Measurements from ENCODE around the gene BET1. TPM values are rescaled to one million over a fixed set of nuclear protein-coding genes. Genes with fewer than 3 reads are reported as not detected.
"Not testable (repeated sequence)": the region's sequence is repeated elsewhere in the genome, so short reads cannot be mapped to it uniquely, and the experiment has no call there.

BET1 gene, protein sequence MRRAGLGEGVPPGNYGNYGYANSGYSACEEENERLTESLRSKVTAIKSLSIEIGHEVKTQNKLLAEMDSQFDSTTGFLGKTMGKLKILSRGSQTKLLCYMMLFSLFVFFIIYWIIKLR
- 30.6 and 32.4 TPM in 2 replicates for total RNA-seq

DNA sequence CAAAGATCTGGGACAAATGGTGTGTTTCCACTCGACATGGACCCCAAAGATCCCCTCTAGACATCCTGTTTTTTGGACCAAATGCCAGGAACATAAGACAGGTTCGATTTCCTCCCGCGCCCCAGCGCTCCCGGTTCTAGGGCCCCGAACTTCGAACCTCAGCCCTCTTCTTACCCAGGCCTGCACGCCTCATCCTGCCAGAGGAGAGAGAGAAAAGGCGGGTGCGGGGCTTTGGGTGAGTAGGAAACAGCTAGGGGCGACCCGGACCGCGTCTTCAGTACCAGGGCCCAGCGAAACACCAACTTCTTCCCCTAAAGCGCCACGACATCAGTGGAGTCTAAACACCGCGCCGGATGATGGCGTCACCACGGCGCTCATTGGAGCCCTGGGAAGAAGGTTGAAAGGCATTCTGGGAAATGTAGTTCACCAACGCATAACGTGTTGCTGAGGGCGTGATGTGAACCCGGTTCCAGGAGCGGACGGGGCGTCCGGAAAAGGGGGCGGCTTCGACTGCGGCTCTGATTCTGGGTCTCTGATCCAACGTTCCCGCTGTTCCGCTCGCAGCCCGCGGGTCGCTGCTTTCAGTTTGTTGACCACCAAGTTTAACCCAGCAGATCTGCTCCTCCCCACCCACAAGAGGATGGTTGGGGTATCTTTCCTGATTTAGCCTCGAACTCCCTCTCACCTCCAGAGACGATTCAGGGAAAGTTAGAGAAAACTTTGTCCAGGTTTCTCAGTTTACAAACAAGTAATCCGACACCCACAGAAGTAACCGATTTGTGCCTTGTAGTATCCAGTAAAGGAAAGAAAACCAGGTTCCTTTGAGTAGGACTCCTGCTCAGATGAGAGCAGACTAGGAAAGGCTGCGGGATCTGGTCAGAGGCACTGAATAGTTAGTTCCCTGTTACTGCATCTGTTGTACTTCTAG, at the start of gene BET1:
Gene BET1 (minus strand): TSS at position 332 of the 928 bp plus-strand sequence. CDS start 139 bp downstream, at position 193.
- DNase-seq (ENCODE audit: extremely low read depth, low read depth, low spot score) = peak; percentile 68

DNA sequence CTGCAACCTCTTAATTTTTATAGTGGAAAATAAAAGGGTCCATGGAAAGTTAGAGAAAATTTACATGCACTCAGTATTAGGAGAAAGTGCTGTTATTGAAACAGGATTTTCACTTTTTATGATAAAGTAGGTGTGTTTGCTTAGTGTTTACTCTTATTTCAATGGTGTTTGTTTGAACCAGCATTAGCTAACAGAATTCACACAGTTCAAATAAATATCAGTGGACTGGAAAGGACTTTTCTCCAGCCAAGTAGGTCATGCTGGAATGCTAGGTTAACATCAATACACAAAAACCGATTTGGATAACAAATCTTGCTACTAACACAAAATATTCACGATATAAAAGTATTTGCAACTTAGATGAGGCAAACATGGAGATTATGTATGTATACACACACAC, 49.4 kb upstream of the BET1 start:
- no peak for DNase-seq (ENCODE audit: extremely low read depth, low read depth, low spot score)

DNA sequence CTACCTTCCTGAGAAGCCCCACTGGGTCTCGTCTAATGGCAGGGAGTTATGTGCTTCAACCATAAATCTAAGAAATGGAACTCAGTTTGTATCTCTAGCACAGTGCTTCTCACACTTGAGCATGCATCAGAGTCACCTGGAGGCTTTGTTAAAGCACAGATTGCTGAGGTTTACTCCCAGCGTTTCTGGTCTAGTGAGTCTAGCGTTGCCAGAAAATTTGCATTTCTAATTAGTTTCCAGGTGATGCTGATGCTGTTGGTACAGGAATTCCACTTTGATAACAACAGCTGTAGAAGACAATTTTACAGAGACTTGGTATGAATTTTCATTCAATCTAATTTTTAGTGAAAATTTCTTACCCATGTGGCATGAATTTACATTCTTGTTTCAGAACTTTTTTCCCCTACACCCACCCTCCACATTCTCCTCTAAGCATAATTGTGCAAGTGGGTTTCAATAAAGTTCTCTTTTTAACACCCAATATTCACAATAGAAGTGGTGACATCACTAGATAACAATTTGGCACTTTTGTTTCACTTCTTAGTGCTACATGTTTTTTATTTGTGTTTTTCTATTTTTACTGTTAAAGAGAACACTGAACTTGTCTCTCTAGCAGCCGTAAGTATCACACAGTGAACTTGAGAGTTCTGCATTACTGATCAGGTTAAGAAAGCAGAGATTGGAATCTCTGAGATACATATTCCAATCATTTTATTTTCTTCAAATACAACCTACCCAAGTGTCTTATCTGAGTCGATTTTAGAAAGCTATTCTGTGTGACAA, 48.4 kb upstream of the BET1 start:
- DNase-seq (ENCODE audit: extremely low read depth, low read depth, low spot score) = no peak

DNA sequence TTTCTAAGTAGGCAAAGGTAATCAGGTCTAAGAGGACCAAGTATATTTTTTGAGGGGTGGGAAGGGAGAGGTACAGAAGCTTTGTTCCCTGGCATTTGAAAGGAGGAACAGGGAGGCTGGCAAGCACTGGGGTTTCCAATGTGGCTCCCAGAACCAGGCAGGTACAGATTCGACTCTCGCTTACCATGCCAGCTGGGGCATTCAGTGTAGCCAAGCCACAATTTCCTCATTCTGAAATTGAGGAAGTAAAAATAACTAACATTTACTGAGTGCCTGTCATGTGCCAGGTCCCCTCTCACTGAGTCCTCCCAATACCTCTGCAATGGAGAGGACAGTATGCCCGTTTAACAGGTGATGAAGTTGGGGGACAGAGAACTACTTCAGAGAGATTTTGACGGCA, 45.9 kb upstream of the BET1 start:
- no peak for DNase-seq (ENCODE audit: extremely low read depth, low read depth, low spot score)

DNA sequence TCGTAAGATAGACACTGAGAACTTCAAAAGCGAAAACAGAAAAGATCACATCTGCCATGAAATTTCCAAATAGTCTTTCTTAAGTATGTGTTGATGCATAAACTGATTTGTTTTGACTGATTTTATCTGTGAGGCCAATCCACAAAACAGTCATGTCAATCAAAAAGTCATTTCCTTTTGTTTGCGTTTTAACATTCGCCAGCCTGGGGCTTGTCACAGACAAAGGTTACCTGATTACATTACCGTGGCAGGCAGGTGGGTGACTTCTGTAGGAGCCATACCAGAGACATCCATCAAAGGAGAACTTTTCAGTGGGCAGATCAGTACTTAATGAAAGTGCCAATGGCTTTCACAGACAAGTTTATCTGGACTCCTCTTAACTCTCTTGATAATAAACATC, 45.5 kb upstream of the BET1 start:
- no peak for DNase-seq (ENCODE audit: extremely low read depth, low read depth, low spot score)

DNA sequence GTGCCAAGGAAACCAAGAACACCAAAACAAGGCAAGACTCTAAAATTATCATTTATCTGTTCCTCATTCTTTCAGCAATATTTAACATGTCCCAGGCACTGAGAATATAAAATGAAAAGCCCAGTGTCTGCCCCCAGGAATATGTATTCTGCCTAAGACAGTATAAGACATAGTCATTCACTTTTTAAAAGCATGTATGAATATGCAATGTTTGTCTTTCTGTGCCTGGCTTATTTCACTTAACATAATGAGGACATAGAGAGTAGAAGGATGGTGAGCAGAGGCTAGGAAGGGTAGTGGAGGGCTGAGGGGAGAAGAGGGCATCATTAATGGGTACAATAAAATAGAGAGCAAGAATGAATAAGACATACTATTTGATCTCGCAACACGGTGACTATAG, 44.6 kb upstream of the BET1 start:
- no peak for DNase-seq (ENCODE audit: extremely low read depth, low read depth, low spot score)

DNA sequence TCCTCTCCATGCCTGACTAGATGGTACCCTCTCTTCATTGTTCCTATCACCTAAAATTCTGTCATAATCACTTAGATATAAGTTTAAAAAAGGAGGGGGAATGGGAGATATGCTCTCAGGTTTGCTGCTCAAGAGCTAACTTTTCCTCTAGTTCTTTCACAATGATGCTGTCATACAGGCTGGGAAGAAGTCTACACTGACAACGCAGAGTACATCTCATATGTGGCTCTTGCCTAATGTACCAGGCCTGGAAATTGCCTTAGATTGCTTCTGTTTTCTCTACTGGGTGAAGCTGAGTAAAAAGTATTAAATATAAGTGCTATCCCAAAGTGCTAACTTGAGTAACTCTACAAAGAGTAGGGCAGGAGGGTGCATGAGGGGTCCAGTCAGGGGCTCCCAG, 43.8 kb upstream of the BET1 start:
- DNase-seq (ENCODE audit: extremely low read depth, low read depth, low spot score) = no peak

DNA sequence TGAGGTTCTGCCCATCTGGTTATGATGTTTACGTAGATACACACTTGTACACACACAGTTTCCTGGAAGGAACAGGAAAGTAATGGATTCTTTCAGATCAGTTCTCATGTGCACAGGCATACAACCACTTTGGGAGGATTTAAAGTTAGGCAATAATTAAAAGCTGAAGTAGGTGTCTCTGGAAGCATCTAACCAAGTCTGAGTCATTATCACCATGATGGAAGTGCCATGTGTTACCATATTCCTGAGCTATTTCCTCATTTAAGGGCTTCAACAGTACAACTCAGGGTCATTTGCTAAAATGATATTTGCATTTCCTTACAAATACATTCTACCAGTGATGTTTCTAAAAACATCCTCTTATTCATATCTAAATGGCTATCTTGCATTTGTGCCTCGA, 41.4 kb upstream of the BET1 start:
- no peak for DNase-seq (ENCODE audit: extremely low read depth, low read depth, low spot score)

DNA sequence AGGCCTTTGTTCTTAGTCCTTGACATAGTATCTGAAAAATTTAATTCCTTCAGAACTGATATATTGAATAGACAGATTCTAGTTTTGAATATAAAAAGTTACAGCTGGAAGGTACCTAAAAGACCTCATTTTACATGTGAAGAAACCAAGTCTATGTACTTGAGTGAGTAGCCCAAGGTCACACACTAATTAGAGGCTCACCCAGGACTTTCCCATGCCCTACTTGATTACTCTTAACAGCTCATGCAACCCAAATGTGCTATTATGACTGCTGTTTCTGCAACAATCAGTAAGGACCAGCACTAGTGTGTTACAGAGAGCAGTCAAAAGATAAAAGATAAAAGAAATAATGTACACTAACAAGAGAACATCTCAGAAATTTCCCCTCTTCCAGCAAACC, 40.7 kb upstream of the BET1 start:
- no peak for DNase-seq (ENCODE audit: extremely low read depth, low read depth, low spot score)

DNA sequence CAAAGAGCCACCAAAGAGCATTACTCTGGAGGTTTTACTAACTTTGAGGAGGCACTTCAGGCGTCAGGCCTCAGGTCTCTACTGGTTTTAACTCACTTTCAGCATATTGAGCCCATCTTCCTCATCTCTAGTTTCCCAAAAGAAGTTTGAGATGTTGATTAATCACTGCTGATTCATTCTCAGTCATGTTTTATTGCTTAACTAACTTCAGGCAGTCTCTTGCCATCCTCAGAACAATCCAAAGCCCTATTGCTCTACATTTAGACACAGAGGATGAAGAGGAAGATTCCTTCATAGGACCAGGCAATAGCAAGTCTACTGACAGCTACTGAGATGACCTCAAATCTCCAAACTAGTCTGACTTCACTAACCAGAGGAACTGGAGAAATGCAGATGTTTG, 39.1 kb upstream of the BET1 start:
- no peak for DNase-seq (ENCODE audit: extremely low read depth, low read depth, low spot score)

DNA sequence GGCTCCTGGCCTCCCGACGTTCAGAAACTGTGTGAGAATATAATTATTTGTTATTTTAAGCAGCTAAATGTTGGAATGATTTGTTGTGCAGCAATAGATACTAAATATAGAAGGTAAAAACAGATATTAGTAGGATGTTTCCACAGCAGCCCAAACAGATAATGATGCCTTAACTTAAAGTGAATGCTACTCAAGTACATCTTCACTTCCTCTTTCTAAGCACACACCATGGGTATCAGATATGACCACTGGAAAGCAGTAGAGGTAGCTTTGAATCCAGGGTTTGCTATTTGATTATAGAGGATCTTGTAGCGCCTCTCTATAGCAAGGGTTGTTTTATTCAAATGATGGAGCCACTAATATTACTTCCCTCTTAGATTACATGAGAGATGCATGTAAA, 38.2 kb upstream of the BET1 start:
- no peak for DNase-seq (ENCODE audit: extremely low read depth, low read depth, low spot score)

DNA sequence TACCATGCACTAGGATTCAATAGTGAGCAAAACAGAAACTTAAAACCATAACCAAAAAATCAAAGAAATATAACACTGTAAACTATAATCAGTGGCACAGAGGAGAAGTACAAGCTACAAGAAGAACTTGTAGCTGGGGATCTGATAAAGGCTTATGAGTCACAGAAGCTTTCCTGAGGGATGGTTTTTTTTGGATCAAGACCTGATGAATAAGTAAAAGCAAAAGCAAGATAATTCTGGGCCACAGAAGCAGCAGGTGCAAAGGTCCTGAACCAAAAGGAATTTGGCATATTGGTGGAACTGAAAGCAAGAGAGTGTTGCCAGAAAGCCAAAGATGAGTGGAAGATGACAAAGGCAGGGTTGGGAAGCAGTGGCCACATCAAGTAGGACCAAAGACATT, 37.4 kb upstream of the BET1 start:
- DNase-seq (ENCODE audit: extremely low read depth, low read depth, low spot score) = no peak

DNA sequence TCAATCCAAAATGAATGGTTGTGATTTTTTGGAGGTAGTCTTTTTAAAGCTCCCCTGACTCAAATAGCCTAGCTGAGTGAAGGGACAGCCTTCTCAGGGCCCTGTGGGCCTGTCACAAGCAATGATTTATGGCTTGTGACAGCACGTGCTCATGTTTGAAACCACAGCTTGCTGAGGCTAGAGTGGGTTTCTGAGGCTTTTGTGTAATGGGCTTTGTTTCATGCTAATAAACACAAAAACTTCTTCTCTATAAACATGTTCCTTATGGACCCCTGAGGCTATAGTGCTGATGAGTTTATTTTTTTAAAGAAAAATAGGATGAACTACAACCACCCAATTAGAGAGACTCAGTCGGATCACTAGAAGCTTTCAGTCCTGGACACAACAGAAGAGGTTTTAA, 36.1 kb upstream of the BET1 start:
- no peak for DNase-seq (ENCODE audit: extremely low read depth, low read depth, low spot score)

DNA sequence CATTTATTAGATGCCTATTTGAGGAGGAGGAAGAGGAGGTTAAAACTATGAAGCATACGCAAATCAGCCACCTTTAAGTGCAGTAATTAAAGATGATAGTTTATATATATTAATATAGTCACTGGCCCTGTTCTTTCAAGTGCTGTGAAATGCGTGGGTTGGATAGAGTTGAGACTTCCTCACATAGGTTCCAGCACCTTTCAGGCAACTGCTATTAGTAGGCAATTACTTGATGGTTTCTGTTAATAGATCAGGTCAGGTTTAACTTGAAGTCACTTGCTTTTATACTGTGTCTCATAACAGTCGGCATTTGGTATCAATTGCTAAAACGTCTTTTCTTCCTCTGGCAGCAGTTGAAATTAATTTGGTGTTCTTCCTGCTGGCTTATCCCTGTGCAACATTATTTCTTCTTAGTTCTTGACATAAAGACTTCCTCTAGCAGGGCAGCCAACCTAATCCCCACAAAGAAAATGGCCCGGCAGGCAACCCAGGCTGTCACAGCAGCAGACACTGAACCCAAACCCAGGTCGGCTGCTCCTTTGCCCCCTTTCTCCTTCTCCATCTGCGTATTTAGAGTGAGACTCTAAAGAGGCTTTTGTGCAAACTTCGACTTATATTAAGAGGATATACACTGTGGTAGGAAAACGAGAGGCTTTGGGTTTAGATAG, 35.3 kb upstream of the BET1 start:
- no peak for DNase-seq (ENCODE audit: extremely low read depth, low read depth, low spot score)

DNA sequence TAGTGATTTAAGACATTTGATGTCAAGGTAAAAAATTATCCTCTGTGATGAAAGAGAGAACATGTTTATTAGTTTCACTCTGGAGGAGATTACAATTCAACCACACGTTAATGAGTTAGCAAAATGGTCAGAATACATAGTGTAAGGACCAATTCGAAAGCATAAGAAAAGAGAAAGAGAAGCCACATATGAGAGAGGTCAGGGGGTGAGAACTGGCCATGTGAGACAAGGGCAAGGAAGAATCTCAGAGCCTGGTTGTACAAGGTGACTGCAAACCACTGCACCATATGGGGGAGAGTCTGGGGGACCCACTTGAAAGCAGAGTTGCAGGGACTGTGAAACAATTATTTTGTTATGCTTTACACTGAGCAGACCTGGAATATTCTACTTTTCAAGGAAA, 27.7 kb upstream of the BET1 start:
- no peak for DNase-seq (ENCODE audit: extremely low read depth, low read depth, low spot score)

DNA sequence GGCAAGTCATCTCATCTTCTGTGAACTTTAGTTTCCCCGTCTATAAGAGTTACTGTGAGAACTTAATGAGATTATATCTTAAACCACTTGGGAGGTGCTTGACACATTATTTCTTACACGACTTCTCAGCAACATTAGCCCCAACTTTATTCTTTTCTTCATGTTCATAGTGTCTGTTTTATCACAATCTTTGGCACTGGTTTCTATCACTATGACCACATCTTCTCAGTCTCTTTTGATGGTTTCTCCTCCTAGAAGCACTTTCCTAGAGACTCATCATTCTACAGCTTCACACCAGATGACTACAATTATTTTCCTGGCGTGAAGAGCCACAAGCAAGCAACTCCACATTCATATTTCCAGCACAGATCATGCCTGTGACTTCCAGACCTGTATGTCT, 26.5 kb upstream of the BET1 start:
- DNase-seq (ENCODE audit: extremely low read depth, low read depth, low spot score) = no peak

DNA sequence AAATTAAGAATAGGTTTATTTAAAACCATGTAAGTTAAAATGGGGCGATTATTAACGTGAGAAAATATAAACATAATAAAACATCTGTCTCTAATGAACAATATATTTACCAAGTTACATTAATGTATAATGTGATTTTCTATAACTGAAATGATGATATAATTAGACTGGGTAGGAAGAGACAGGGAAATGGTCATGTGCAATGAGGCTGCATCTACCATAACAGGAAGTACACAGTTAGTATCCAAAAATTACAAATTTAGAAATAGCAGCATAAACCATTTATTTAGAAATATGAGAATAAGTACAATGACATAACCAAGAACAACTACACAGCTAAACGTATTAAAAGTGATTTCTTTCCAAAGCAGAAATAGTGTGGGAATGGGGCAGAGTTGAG, 25.8 kb upstream of the BET1 start:
- DNase-seq (ENCODE audit: extremely low read depth, low read depth, low spot score) = no peak

DNA sequence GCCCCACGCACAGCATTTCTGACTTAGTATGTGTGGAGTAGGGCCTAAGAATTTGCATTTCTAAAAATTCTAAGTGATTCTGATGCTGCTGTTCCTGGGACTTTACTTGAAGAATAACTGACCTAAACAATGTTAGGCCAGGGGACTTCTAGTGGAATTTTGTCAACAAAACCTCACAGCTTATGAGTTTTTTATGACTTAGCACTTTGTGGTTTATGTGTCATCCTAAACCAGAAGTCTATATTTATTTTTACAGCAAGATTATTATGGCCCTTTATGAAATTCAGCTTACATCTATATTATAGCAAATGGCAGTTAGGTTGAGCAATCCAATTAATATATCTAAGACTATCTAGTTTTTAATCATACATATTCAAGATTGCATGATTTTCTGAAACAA, 24.6 kb upstream of the BET1 start:
- DNase-seq (ENCODE audit: extremely low read depth, low read depth, low spot score) = no peak

DNA sequence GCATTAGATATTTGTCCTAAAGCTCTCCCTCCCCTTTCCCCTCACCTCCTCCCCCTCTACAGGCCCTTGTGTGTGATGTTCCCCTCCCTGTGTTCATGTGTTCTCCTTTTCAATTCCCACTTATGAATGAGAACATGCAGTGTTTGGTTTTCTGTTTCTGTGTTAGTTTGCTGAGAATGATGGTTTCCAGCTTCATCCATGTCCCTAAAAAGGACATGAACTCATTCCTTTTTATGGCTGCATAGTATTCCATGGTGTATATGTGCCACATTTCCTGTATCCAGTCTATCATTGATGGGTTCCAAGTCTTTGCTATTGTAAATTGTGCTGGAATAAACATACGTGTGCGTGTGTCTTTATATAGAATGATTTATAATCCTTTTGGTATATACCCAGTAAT, 22.5 kb upstream of the BET1 start:
- not testable (repeated sequence) for DNase-seq (ENCODE audit: extremely low read depth, low read depth, low spot score)

DNA sequence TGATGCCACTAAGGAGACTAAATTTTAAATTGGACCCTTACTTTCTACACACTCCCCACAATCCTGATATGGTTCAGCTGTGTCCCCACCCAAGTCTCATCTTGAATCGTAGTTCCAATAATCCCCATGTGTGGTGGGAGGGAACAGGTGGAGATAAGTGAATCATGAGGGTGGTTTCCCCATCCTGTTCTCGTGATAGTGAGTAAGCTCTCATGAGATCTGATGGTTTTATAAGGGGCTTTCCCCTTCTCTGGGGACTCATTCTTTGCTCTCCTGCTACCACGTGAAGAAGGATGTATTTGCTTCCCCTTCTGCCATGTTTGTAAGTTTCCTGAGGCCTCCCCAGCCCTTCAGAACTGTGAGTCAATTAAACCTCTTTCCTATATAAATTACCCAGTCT, 18.4 kb upstream of the BET1 start:
- DNase-seq (ENCODE audit: extremely low read depth, low read depth, low spot score) = no peak

DNA sequence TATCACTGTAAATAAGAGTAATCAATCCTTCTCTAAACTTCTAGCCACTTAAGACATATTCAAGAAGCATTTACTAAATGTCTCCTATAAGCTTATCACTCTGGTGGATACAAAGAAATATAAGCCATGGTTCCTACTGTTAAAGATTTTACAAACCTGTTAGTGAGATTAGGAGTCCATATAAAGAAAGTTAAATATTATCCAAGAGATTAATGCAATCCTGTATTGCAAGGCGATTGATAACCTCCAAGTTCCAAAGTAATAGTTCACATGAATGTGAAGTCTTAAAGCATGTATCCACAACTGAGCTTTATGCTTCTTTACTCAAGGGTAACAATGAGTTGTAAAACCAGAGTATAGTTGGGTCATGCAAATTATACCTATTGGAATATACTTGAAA, 12.6 kb upstream of the BET1 start:
- DNase-seq (ENCODE audit: extremely low read depth, low read depth, low spot score) = no peak
